Transverse colon (tissue), 1 donor: ENCODE data around the gene LMO2.

ENCODE experiments used
- EP300 ChIP-seq: sonication (generic); formaldehyde crosslinking; IDR thresholded peaks from one replicate; pipeline ENCODE4 v1.6.1; 2017; ENCODE audit warnings: antibody characterized with exemption, low read depth
- POLR2A ChIP-seq: fragments of 450-650 bp; IDR thresholded peaks from one replicate; pipeline ENCODE4 v1.6.1; 2016; ENCODE audit warnings: antibody characterized with exemption, mild to moderate bottlenecking, moderate library complexity

- TF ChIP-seq POLR2A (no peak), EP300 (no peak)
Measured at GRCh38 chr11:33894398-33894746, 2.5 kb upstream of the LMO2 start.
